HCT116 (cell line): ENCODE measurements around the gene PIPOX. TPM values are rescaled to one million over a fixed set of nuclear protein-coding genes. Genes with fewer than 3 reads are reported as not detected.

Experiments used
- ATAC-seq: fragments of 200-7000 bp; cut with Tn5 transposase; 2 replicates; pipeline ENCODE4 v1.9.1; 2020; ENCODE audit warnings: mild to moderate bottlenecking, moderate library complexity
- BruUV-seq: library from RNA; stranded (reverse); fragments of 400-500 nt; replicated peaks from 2 replicates; lab custom pipeline; 2021; lab: Mats Ljungman, UMichigan
- CTCF ChIA-PET: fragments of 300-600 bp; sonication (Branson Sonifier 250); formaldehyde crosslinking; loops from one replicate; lab custom pipeline; 2021; ENCODE audit warnings: antibody characterized with exemption; lab: Charles Lee
- POLR2A ChIA-PET: fragments of 300-600, 350-600 bp; sonication (Branson Sonifier 250); formaldehyde crosslinking; loops from one replicate; lab custom pipeline; 2021; ENCODE audit warnings: antibody characterized with exemption; lab: Charles Lee
- RAD21 ChIA-PET, 2 experiments: fragments of 300-600 bp; sonication (Branson Sonifier 250); formaldehyde crosslinking; loops; one replicate each; lab custom pipeline; 2023; ENCODE audit warnings: low total read pairs in 2 of 2; ENCODE audit not compliant: uncharacterized antibody in 2 of 2, unreplicated experiment in 2 of 2, low non-redundant PET in 1 of 2; lab: Charles Lee
- DNase-seq: peaks from one replicate; pipeline ENCODE4 v3.0.0-alpha.2; 2010; ENCODE audit warnings: low read depth, low spot score
- H2AFZ ChIP-seq: fragments of 200-600 bp; shearing (Covaris generic), sonication (generic); 2 replicates; pipeline ENCODE4 v1.6.1; 2017; ENCODE audit warnings: low read depth, mixed run types, mixed read lengths, antibody characterized with exemption, low read length; ENCODE audit not compliant: poor library complexity, severe bottlenecking
- H3K27ac ChIP-seq: 2 replicates; pipeline ENCODE4 v1.5.1; 2012; ENCODE audit warnings: low read depth, low read length
- H3K27me3 ChIP-seq: fragments of 200-600 bp; sonication (generic); 2 replicates; pipeline ENCODE4 v1.6.1; 2016; ENCODE audit warnings: mixed run types, low read length, mixed read lengths; ENCODE audit not compliant: insufficient read depth
- H3K36me3 ChIP-seq, 2 experiments: fragments of 200-500 bp in 1 of 2; fragments of 200-600 bp in 1 of 2; sonication (Bioruptor generic) in 1 of 2; sonication (generic) in 1 of 2; 2 replicates each; pipeline versions ENCODE4 v1.5.1 to v1.6.1; 2014 to 2016; ENCODE audit warnings: low read length in 2 of 2, inconsistent platforms in 1 of 2, mixed read lengths in 1 of 2, mixed run types in 1 of 2; ENCODE audit not compliant: insufficient read depth in 2 of 2, control insufficient read depth in 1 of 2
- H3K4me1 ChIP-seq, 2 experiments: fragments of 200-600 bp in 1 of 2; sonication (generic) in 1 of 2; 2 replicates each; pipeline versions ENCODE4 v1.5.1 to v1.6.1; 2012 to 2017; ENCODE audit warnings: low read length in 2 of 2, inconsistent platforms in 1 of 2, mild to moderate bottlenecking in 1 of 2, mixed read lengths in 1 of 2, mixed run types in 1 of 2, moderate library complexity in 1 of 2; ENCODE audit not compliant: insufficient read depth in 2 of 2, control insufficient read depth in 1 of 2
- H3K4me2 ChIP-seq: fragments of 200-600 bp; sonication (generic); 2 replicates; pipeline ENCODE4 v1.6.1; 2017; ENCODE audit warnings: mixed run types, low read length, mixed read lengths
- H3K4me3 ChIP-seq, 2 experiments: fragments of 200-600 bp in 1 of 2; sonication (generic) in 1 of 2; replicated peaks in 1 of 2; 2 replicates each; pipeline ENCODE4 v1.5.1; 2011 to 2016; ENCODE audit warnings: low read length in 2 of 2, control low read depth in 1 of 2, low read depth in 1 of 2, mild to moderate bottlenecking in 1 of 2, mixed read lengths in 1 of 2, mixed run types in 1 of 2
- H3K79me2 ChIP-seq: fragments of 200-600 bp; sonication (generic); 2 replicates; pipeline ENCODE4 v1.6.1; 2017; ENCODE audit warnings: mild to moderate bottlenecking, mixed run types, low read length, moderate library complexity, mixed read lengths; ENCODE audit not compliant: insufficient read depth
- H3K9ac ChIP-seq: fragments of 200-600 bp; sonication (generic); 2 replicates; pipeline ENCODE4 v1.6.1; 2016; ENCODE audit warnings: low read length, mixed read lengths
- H3K9me2 ChIP-seq: fragments of 200-600 bp; sonication (generic), shearing (Covaris generic); 2 replicates; pipeline ENCODE4 v1.6.1; 2017; ENCODE audit warnings: mixed run types, mild to moderate bottlenecking, moderate library complexity; ENCODE audit not compliant: insufficient read depth
- H3K9me3 ChIP-seq, 2 experiments: fragments of 200-500 bp in 1 of 2; fragments of 200-600 bp in 1 of 2; sonication (Bioruptor generic) in 1 of 2; sonication (generic) in 1 of 2; 2 replicates each; pipeline ENCODE4 v1.6.1; 2014 to 2017; ENCODE audit warnings: low read length in 2 of 2, mixed read lengths in 2 of 2, inconsistent platforms in 1 of 2, low read depth in 1 of 2, mild to moderate bottlenecking in 1 of 2, mixed run types in 1 of 2, moderate library complexity in 1 of 2; ENCODE audit not compliant: control insufficient read depth in 1 of 2, insufficient read depth in 1 of 2
- H4K20me1 ChIP-seq: fragments of 200-600 bp; sonication (generic), shearing (Covaris generic); 2 replicates; pipeline ENCODE4 v1.6.1; 2017; ENCODE audit warnings: mixed run types, mild to moderate bottlenecking, moderate library complexity; ENCODE audit not compliant: insufficient read depth
- EZH2 ChIP-seq: fragments of 200-600 bp; sonication (generic); IDR thresholded peaks from 2 replicates; pipeline ENCODE4 v1.6.1; 2017; ENCODE audit warnings: antibody characterized with exemption, mixed run types
- POLR2A ChIP-seq: IDR thresholded peaks from 2 replicates; pipeline ENCODE4 v1.7.0; 2011; ENCODE audit warnings: borderline replicate concordance; ENCODE audit not compliant: insufficient read depth, insufficient read length; ENCODE audit errors: extremely low read depth
- RAD21 ChIP-seq: IDR thresholded peaks from 2 replicates; pipeline ENCODE4 v1.6.1; 2012; ENCODE audit warnings: low read depth, mild to moderate bottlenecking
- REST ChIP-seq: IDR thresholded peaks from 2 replicates; pipeline ENCODE4 v1.6.1; 2012; ENCODE audit warnings: low read depth
- YY1 ChIP-seq: IDR thresholded peaks from 2 replicates; pipeline ENCODE4 v1.6.1; 2011; ENCODE audit warnings: low read length, low read depth, moderate library complexity, mild to moderate bottlenecking; ENCODE audit not compliant: insufficient replicate concordance; ENCODE audit errors: extremely low read depth
- intact Hi-C: fragments of 100-400 bp; cut with micrococcal nuclease; formaldehyde crosslinking; loops from 2 replicates; pipeline ENCODE4 v1.10.0; 2022
- total RNA-seq: library from RNA; stranded (reverse); gene quantifications from one replicate; pipeline ENCODE4 v1.2.1, GENCODE V29; 2021; ENCODE audit not compliant: unreplicated experiment

The PIPOX gene
- total RNA-seq, 1 experiment from 2014 or later, result 1.8 TPM

GRCh38 chr17:28993645-28994426 lies 49.1 kb upstream of the PIPOX start:
- Histone ChIP-seq H3K4me3 (no peak overlapping the region), H3K4me2 (no peak overlapping the region), H4K20me1 (no peaks in the 10 kb centered on the region), H3K36me3 (no peaks in the 10 kb centered on the region), H3K27ac (no peak overlapping the region), H3K9me2 (no peaks in the 10 kb centered on the region), H3K4me1 (peaks cover 3 to 4% of the 10 kb centered on the region in 2 experiments; a peak in 1 of 4 replicates), H3K27me3 (peaks cover 13% of the 10 kb centered on the region; the same call in 1 of the 2 replicates), H3K9me3 (no peaks in the 10 kb centered on the region), H3K79me2 (no peaks in the 10 kb centered on the region), H2AFZ (no peak overlapping the region), H3K9ac (no peak overlapping the region)
- POLR2A ChIA-PET, result no interaction called here
- TF ChIP-seq EZH2, result no peak
- no peak for TF ChIP-seq POLR2A
- no peak for TF ChIP-seq RAD21
- TF ChIP-seq REST, result no peak
- TF ChIP-seq YY1, result no peak
- ATAC-seq (no peak), DNase-seq (no peak)
- CTCF ChIA-PET, result interaction anchor here (1.8 kb wide), 1 partner anchor 130 kb away, joined by 4 read pairs; no protein-coding TSS in a partner anchor
- intact Hi-C loops, result no loop called here
- RAD21 ChIA-PET, result no interaction called here
- BruUV-seq, result no TSS peak
